Muscle layer of duodenum (tissue), 2 donors: ENCODE results near the gene NKX2-2.

Experiments
- H3K27ac ChIP-seq: one replicate; pipeline ENCODE4 v1.7.0; 2013; ENCODE audit warnings: mild to moderate bottlenecking, low read length
- H3K27me3 ChIP-seq: one replicate; pipeline ENCODE4 v1.7.0; 2013; ENCODE audit warnings: low read depth, mild to moderate bottlenecking, control low read depth, low read length
- H3K36me3 ChIP-seq, 2 donors: one replicate each; pipeline ENCODE4 v1.7.0; 2013; ENCODE audit warnings: low read length in 2 of 2, control low read depth in 1 of 2, mild to moderate bottlenecking in 1 of 2; ENCODE audit not compliant: insufficient read depth in 2 of 2, control insufficient read depth in 1 of 2
- H3K4me1 ChIP-seq, 2 donors: one replicate each; pipeline ENCODE4 v1.7.0; 2013; ENCODE audit warnings: low read length in 2 of 2, mild to moderate bottlenecking in 2 of 2, control low read depth in 1 of 2, moderate library complexity in 1 of 2; ENCODE audit not compliant: insufficient read depth in 2 of 2, control insufficient read depth in 1 of 2
- H3K4me3 ChIP-seq, 2 donors: one replicate each; pipeline ENCODE4 v1.7.0; 2013; ENCODE audit warnings: low read length in 2 of 2, low read depth in 1 of 2, mild to moderate bottlenecking in 1 of 2
- H3K9me3 ChIP-seq, 2 donors: one replicate each; pipeline ENCODE4 v1.7.0; 2013; ENCODE audit warnings: low read length in 2 of 2, control low read depth in 1 of 2, mild to moderate bottlenecking in 1 of 2; ENCODE audit not compliant: control insufficient read depth in 1 of 2
- donor health status: healthy.

The NKX2-2 gene

GRCh38 chr20:21539512-21539911 lies 25.6 kb upstream of the NKX2-2 start:
- no peaks in the 10 kb centered on the region for H3K36me3 ChIP-seq
- H3K4me3 ChIP-seq: no peak overlapping the region
- peaks cover 0 to 3% of the 10 kb centered on the region in 2 donors for H3K9me3 ChIP-seq
- no peaks in the 10 kb centered on the region for H3K4me1 ChIP-seq
- no peak overlapping the region for H3K27ac ChIP-seq
- no peaks in the 10 kb centered on the region for H3K27me3 ChIP-seq

DNA sequence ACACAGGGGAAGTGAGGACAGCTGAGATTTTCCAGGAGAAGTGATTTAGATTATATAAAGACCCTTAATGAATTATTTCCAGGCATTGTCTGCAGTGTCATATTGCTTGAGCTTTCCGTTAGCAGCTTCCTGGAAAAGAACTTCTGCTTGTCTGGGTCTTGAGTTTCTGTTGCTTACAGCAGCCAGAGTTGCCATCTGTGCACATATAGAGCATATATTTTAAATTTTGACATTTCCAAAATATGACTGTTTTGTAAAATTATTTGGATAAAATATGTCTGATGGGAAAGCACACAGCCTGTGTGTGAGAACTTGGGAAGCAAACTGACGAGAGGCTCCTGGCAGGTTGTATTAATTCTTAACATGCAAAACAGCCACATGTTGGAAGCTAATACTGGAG lies 21.0 kb upstream of the NKX2-2 start:
- H3K27me3 ChIP-seq: no peaks in the 10 kb centered on the region
- H3K9me3 ChIP-seq: no peaks in the 10 kb centered on the region
- no peaks in the 10 kb centered on the region for H3K4me1 ChIP-seq
- no peaks in the 10 kb centered on the region for H3K36me3 ChIP-seq
- no peak overlapping the region for H3K4me3 ChIP-seq
- H3K27ac ChIP-seq: no peak overlapping the region

DNA sequence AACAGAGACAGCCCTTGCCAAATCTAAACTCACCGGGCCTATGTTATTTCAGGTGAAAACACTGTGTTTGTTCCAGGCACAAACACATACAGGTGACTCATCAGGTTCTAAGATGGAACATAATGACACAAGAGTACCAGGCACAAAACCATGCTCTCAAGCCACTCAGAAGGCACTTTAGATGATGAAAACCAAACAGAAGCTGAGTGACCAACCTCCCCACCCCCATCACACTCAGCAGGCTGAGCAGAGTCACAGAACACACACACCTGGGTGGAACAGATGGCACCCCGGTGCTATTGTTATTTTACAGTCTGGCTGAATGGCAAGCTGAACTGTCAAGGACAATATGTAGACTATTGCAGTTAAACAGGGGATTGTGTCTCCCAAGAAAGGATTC lies 20.6 kb upstream of the NKX2-2 start:
- H3K27me3 ChIP-seq: no peaks in the 10 kb centered on the region
- H3K36me3 ChIP-seq: no peaks in the 10 kb centered on the region
- no peaks in the 10 kb centered on the region for H3K9me3 ChIP-seq
- H3K27ac ChIP-seq: no peak overlapping the region
- no peak overlapping the region for H3K4me3 ChIP-seq
- no peaks in the 10 kb centered on the region for H3K4me1 ChIP-seq

DNA sequence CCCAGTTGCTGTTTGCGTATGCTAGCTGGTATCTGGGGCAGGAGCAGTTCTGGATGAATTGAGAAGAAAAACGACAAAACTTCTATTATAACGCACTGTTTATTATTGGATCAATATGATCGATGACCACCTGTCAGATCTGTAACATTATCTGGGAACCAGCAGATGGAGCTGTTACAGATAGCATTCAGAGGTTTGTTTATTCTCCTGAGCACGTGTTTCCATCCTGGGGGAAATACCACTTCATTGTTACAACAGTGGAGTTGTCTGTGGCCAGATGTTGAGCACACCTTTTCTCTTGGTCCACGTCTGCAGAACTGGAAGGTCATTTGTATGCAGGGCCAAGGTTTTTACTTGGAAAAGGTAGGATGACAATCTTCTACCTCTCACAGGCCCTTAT lies 16.0 kb upstream of the NKX2-2 start:
- no peaks in the 10 kb centered on the region for H3K4me1 ChIP-seq
- H3K9me3 ChIP-seq: no peaks in the 10 kb centered on the region
- H3K27me3 ChIP-seq: no peaks in the 10 kb centered on the region
- no peaks in the 10 kb centered on the region for H3K36me3 ChIP-seq
- H3K4me3 ChIP-seq: no peak overlapping the region
- H3K27ac ChIP-seq: no peak overlapping the region

GRCh38 chr20:21528870-21529269 lies 15.0 kb upstream of the NKX2-2 start:
- Histone ChIP-seq H3K4me1 (no peaks in the 10 kb centered on the region), H3K4me3 (no peak overlapping the region), H3K9me3 (no peaks in the 10 kb centered on the region), H3K27me3 (peaks cover 8% of the 10 kb centered on the region), H3K36me3 (no peaks in the 10 kb centered on the region), H3K27ac (no peak overlapping the region)

- Histone ChIP-seq H3K27ac (no peak overlapping the region), H3K27me3 (peaks cover 17% of the 10 kb centered on the region), H3K9me3 (no peaks in the 10 kb centered on the region), H3K4me3 (no peak overlapping the region), H3K36me3 (no peaks in the 10 kb centered on the region), H3K4me1 (peaks cover 0 to 4% of the 10 kb centered on the region in 2 donors)
Observed at GRCh38 chr20:21527908-21528307, 14.0 kb upstream of the NKX2-2 start.

- no peak overlapping the region for H3K4me3 ChIP-seq
- H3K36me3 ChIP-seq: no peaks in the 10 kb centered on the region
- H3K27me3 ChIP-seq: peaks cover 25% of the 10 kb centered on the region
- H3K9me3 ChIP-seq: no peaks in the 10 kb centered on the region
- H3K27ac ChIP-seq: no peak overlapping the region
- H3K4me1 ChIP-seq: peaks cover 0 to 14% of the 10 kb centered on the region in 2 donors
Observed at GRCh38 chr20:21526776-21527175, 12.9 kb upstream of the NKX2-2 start.

- Histone ChIP-seq H3K36me3 (no peaks in the 10 kb centered on the region), H3K4me3 (no peak overlapping the region), H3K27ac (no peak overlapping the region), H3K27me3 (peaks cover 49% of the 10 kb centered on the region), H3K9me3 (no peaks in the 10 kb centered on the region), H3K4me1 (peaks cover 0 to 22% of the 10 kb centered on the region in 2 donors)
Observed at GRCh38 chr20:21523895-21524294, 10.0 kb upstream of the NKX2-2 start.

DNA sequence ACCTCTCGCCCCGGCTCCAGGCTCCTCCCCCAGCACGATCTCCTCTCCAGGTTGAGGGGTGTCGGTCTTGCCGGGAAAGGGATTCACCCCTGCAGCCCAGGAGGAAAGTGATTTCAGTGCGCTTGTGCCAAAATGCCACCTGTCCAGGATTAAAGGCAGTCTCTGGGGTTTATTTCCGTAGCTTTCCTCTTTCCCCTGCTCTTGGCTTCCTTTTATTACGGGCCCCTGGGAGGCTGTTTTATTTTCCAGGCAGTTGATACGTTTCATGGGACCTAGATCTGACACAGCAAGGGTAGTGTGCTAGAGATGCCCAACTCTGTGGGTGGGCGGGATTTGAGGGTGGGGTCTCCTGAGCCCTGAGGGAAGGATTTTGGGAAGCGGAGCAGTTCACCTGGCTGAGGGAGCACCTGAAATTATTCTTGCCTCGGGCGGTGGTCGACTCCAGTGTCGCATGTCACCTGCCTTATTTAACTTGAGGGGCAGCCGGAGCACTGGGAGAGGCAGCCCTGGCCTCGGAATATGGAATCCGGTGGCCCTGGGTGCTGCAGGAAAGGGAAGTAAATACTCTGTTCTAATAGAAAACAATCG lies 9.5 kb upstream of the NKX2-2 start:
- peaks cover 55% of the 10 kb centered on the region for H3K27me3 ChIP-seq
- H3K4me1 ChIP-seq: peaks cover 0 to 22% of the 10 kb centered on the region in 2 donors
- H3K36me3 ChIP-seq: no peaks in the 10 kb centered on the region
- no peaks in the 10 kb centered on the region for H3K9me3 ChIP-seq
- H3K4me3 ChIP-seq: no peak overlapping the region
- H3K27ac ChIP-seq: no peak overlapping the region

- peak overlapping the region in 1 of 2 donors; percentile 43 for H3K4me3 ChIP-seq
- no peaks in the 10 kb centered on the region for H3K36me3 ChIP-seq
- no peak overlapping the region for H3K27ac ChIP-seq
- peaks cover 0 to 22% of the 10 kb centered on the region in 2 donors for H3K4me1 ChIP-seq
- H3K9me3 ChIP-seq: no peaks in the 10 kb centered on the region
- peaks cover 61% of the 10 kb centered on the region for H3K27me3 ChIP-seq
Observed at GRCh38 chr20:21522481-21523280, 8.8 kb upstream of the NKX2-2 start.

GRCh38 chr20:21521596-21522480 lies 8.0 kb upstream of the NKX2-2 start:
- Histone ChIP-seq H3K27ac (no peak overlapping the region), H3K4me3 (peak overlapping the region in 1 of 2 donors; percentile 43), H3K4me1 (peaks cover 0 to 25% of the 10 kb centered on the region in 2 donors), H3K9me3 (no peaks in the 10 kb centered on the region), H3K27me3 (peaks cover 68% of the 10 kb centered on the region), H3K36me3 (no peaks in the 10 kb centered on the region)
